ENCODE data around the gene CFP.

CFP gene

GRCh38 chrX:47586043-47586787, 43.5 kb downstream of the CFP start:
- no peak for TF ChIP-seq CTCF (IDR thresholded peaks at IDR 0.05; ENCODE audit: low read depth, low read length)
- H3K4me3 ChIP-seq (ENCODE audit: low read depth, low read length) = no peak overlapping the region

- TF ChIP-seq CTCF (IDR thresholded peaks at IDR 0.05; ENCODE audit: low read depth, low read length) = no peak
- no peak overlapping the region for H3K4me3 ChIP-seq (ENCODE audit: low read depth, low read length)
Measured at GRCh38 chrX:47585273-47585672, 44.5 kb downstream of the CFP start.

- no peak for TF ChIP-seq CTCF (IDR thresholded peaks at IDR 0.05; ENCODE audit: low read depth, low read length)
- peak overlapping the region; percentile 75 for H3K4me3 ChIP-seq (ENCODE audit: low read depth, low read length)
Measured at GRCh38 chrX:47584714-47585113, 45.0 kb downstream of the CFP start.

- H3K4me3 ChIP-seq (ENCODE audit: low read depth, low read length) = peak overlapping the region; percentile 75
- no peak for TF ChIP-seq CTCF (IDR thresholded peaks at IDR 0.05; ENCODE audit: low read depth, low read length)
Measured at GRCh38 chrX:47583240-47583861, 46.4 kb downstream of the CFP start.

- peak within 1 kb of the TSS; percentile 75 for H3K4me3 ChIP-seq (ENCODE audit: low read depth, low read length)
- TF ChIP-seq CTCF (IDR thresholded peaks at IDR 0.05; ENCODE audit: low read depth, low read length) = no peak
Measured at GRCh38 chrX:47581731-47582647, 47.7 kb downstream of the CFP start, which contains the start of gene TIMP1. TSS of gene TIMP1 (plus strand) at chrX:47582436. CDS start at chrX:47583416, 980 bp downstream.

- TF ChIP-seq CTCF (IDR thresholded peaks at IDR 0.05; ENCODE audit: low read depth, low read length) = no peak
- no peak overlapping the region for H3K4me3 ChIP-seq (ENCODE audit: low read depth, low read length)
Measured at GRCh38 chrX:47579537-47579936, 50.2 kb downstream of the CFP start.
